Measurements from ENCODE around the gene SMPD3. TPM values are rescaled to one million over a fixed set of nuclear protein-coding genes. Genes with fewer than 3 reads are reported as not detected.

The SMPD3 gene
- total RNA-seq, 1 experiment from 2014 or later: 1.4 TPM

GRCh38 chr16:68459457-68459856 lies 11.1 kb upstream of the SMPD3 start:
- no peaks in the 10 kb centered on the region for H3K4me1 Mint-ChIP-seq
- H3K9me3 Mint-ChIP-seq: peaks cover 17% of the 10 kb centered on the region
- no peak for ATAC-seq
- POLR2A ChIA-PET: no interaction called here
- CTCF ChIA-PET: no interaction called here
- no peak overlapping the region for H3K27ac Mint-ChIP-seq
- TF ChIP-seq PREB (CRISPR knock-in tag; IDR thresholded peaks at IDR 0.05; ENCODE audit: borderline replicate concordance): no peak
- no peak for TF ChIP-seq ZMAT4 (CRISPR knock-in tag; IDR thresholded peaks at IDR 0.05)
- no peak for TF ChIP-seq TEAD4 (CRISPR knock-in tag; IDR thresholded peaks at IDR 0.05)
- TF ChIP-seq NFATC4 (CRISPR knock-in tag; IDR thresholded peaks at IDR 0.05): no peak
- TF ChIP-seq TEAD1 (CRISPR knock-in tag; IDR thresholded peaks at IDR 0.05): no peak
- no peak for TF ChIP-seq ZBTB43 (CRISPR knock-in tag; IDR thresholded peaks at IDR 0.05)
- no peak for TF ChIP-seq NR2C2 (CRISPR knock-in tag; IDR thresholded peaks at IDR 0.05)
- no peak for DNase-seq (ENCODE audit: low spot score)
- no peak overlapping the region for H3K4me3 Mint-ChIP-seq
- H3K36me3 Mint-ChIP-seq: no peaks in the 10 kb centered on the region
- H3K27me3 Mint-ChIP-seq (ENCODE audit: low read depth): peaks cover 3% of the 10 kb centered on the region; the same call in 1 of the 2 replicates

GRCh38 chr16:68458551-68458950 lies 10.2 kb upstream of the SMPD3 start:
- no peak overlapping the region for H3K27ac Mint-ChIP-seq
- TF ChIP-seq OVOL2 (CRISPR knock-in tag; IDR thresholded peaks at IDR 0.05; ENCODE audit: borderline replicate concordance) (no peak), ZNF532 (CRISPR knock-in tag; IDR thresholded peaks at IDR 0.05; ENCODE audit: borderline replicate concordance) (no peak), ZNF138 (CRISPR knock-in tag; conservative IDR thresholded peaks at IDR 0.05) (no peak), ZNF232 (CRISPR knock-in tag; IDR thresholded peaks at IDR 0.05) (no peak), ZNF396 (CRISPR knock-in tag; IDR thresholded peaks at IDR 0.05; ENCODE audit: borderline replicate concordance) (no peak), EMX1 (CRISPR knock-in tag; IDR thresholded peaks at IDR 0.05) (no peak), RORB (CRISPR knock-in tag; IDR thresholded peaks at IDR 0.05) (no peak), GRHL2 (CRISPR knock-in tag; IDR thresholded peaks at IDR 0.05; ENCODE audit: insufficient replicate concordance, severe bottlenecking) (no peak), ATF3 (CRISPR knock-in tag; conservative IDR thresholded peaks at IDR 0.05) (no peak), ZNF416 (CRISPR knock-in tag; IDR thresholded peaks at IDR 0.05) (no peak), ZNF263 (CRISPR knock-in tag; IDR thresholded peaks at IDR 0.05; ENCODE audit: low read depth) (no peak), HMGA2 (CRISPR knock-in tag; IDR thresholded peaks at IDR 0.05) (no peak)
- ATAC-seq: no peak
- no peak overlapping the region for H3K4me3 Mint-ChIP-seq
- ChIA-PET CTCF (interaction anchor here (0.8 kb wide), 1 partner anchor 15 kb away, joined by 3 read pairs; no protein-coding TSS in a partner anchor), POLR2A (no interaction called here)
- H3K27me3 Mint-ChIP-seq (ENCODE audit: low read depth): no peaks in the 10 kb centered on the region
- no peaks in the 10 kb centered on the region for H3K4me1 Mint-ChIP-seq
- no peaks in the 10 kb centered on the region for H3K36me3 Mint-ChIP-seq
- peaks cover 8% of the 10 kb centered on the region for H3K9me3 Mint-ChIP-seq
- DNase-seq (ENCODE audit: low spot score): no peak

All from WTC11 (cell line).